Kidney (tissue), 22 donors: Measurements from ENCODE around the gene LRWD1. TPM values are rescaled to one million over a fixed set of nuclear protein-coding genes. Genes with fewer than 3 reads are reported as not detected.

Source experiments
- DNase-seq, 5 donors: peaks; one replicate each; pipeline ENCODE4 v3.0.0-alpha.2; 2013 to 2020
- FAIRE-seq: peaks from 2 replicates; lab custom pipeline; 2012; peaks lifted over from hg19 to GRCh38; lab: Jason Lieb, UNC
- H3K27ac ChIP-seq, 2 donors: one replicate each; pipeline ENCODE4 v1.7.0; 2013; ENCODE audit warnings: low read depth in 2 of 2, low read length in 2 of 2, inconsistent platforms in 1 of 2
- H3K27me3 ChIP-seq: one replicate; pipeline ENCODE4 v1.7.1; 2013; ENCODE audit warnings: low read length, inconsistent platforms; ENCODE audit not compliant: control insufficient read depth, insufficient read depth
- H3K36me3 ChIP-seq, 3 donors: one replicate each; pipeline versions ENCODE4 v1.7.0 to v1.7.1; 2013; ENCODE audit warnings: low read length in 3 of 3, control low read depth in 1 of 3, inconsistent platforms in 1 of 3; ENCODE audit not compliant: insufficient read depth in 3 of 3, control insufficient read depth in 2 of 3
- H3K4me1 ChIP-seq, 3 donors: one replicate each; pipeline versions ENCODE4 v1.7.0 to v1.7.1; 2013; ENCODE audit warnings: low read length in 3 of 3, inconsistent platforms in 1 of 3, low read depth in 1 of 3; ENCODE audit not compliant: control insufficient read depth in 2 of 3, insufficient read depth in 2 of 3
- H3K4me3 ChIP-seq, 3 donors: one replicate each; pipeline versions ENCODE4 v1.7.0 to v1.8.1; 2013; ENCODE audit warnings: low read length in 3 of 3, control low read depth in 1 of 3, inconsistent platforms in 1 of 3
- H3K9ac ChIP-seq, 3 donors: one replicate each; pipeline versions ENCODE4 v1.7.0 to v1.7.1; 2013; ENCODE audit warnings: low read length in 3 of 3, control low read depth in 1 of 3, inconsistent platforms in 1 of 3
- H3K9me3 ChIP-seq, 3 donors: one replicate each; pipeline versions ENCODE4 v1.7.0 to v1.7.1; 2013; ENCODE audit warnings: low read length in 3 of 3, control low read depth in 1 of 3, inconsistent platforms in 1 of 3; ENCODE audit not compliant: control insufficient read depth in 2 of 3, insufficient read depth in 1 of 3
- intact Hi-C: fragments of 100-400 bp; cut with DNase I; formaldehyde crosslinking; loops from one replicate; pipeline ENCODE4 v1.11.1; 2022
- long read RNA-seq, 10 donors: library from polyadenylated mRNA in 1 of 10; unstranded in 1 of 10; transcript quantifications; one replicate each; pipeline ENCODE4 v2.0.0 and lab custom pipeline, GENCODE V29; 2021 to 2026
- polyA plus RNA-seq: library from polyadenylated mRNA; stranded (reverse); fragments of 350-450 nt; fragmentation: Illumina TruSeq; extraction: RNeasy Lipid Tissue Mini Kit (QIAGEN cat#74804); gene quantifications from one replicate; pipeline ENCODE4 v1.2.3, GENCODE V29; 2014; ENCODE audit warnings: low read depth, low replicate concordance; ENCODE audit not compliant: insufficient read depth
- total RNA-seq: library from RNA; stranded (reverse); fragmentation: NEBNext Ultra II Directional; extraction: Animal tissue kit (Norgen Biotek cat#: 25700); gene quantifications from one replicate; pipeline ENCODE4 v1.2.1, GENCODE V29; 2021
- TF ChIP-seq, protein P1 (sequence below): IDR thresholded peaks from 3 replicates; pipeline ENCODE4 v1.5.1; 2012; ENCODE audit warnings: mild to moderate bottlenecking, moderate library complexity, borderline replicate concordance; ENCODE audit not compliant: insufficient read depth; ENCODE audit errors: extremely low read depth
- donor health status: control.
- donor health status: control.
- donor health status: control.
- donor health status: control.
- donor health status: control.
- donor health status: DM: yes; HTN: yes; CAD: no.
- donor health status: Normal renal cell carcinoma (clear cell type).

The LRWD1 gene
- total RNA-seq, result 14.1 TPM
- polyA plus RNA-seq, result 14.0 TPM
- long read RNA-seq, donor 1, partial matches to known transcripts, result 46 of 169 reads
- long read RNA-seq, donor 1, other reads (novel, unspliced or antisense), result 121 of 169 reads
- long read RNA-seq, donor 2, partial matches to known transcripts, result 5 of 6 reads
- long read RNA-seq, donor 2, other reads (novel, unspliced or antisense), result 0 of 6 reads
- long read RNA-seq, donor 3, partial matches to known transcripts, result 0 of 4 reads
- long read RNA-seq, donor 3, other reads (novel, unspliced or antisense), result 0 of 4 reads
- long read RNA-seq, donor 4, partial matches to known transcripts, result 32 of 202 reads
- long read RNA-seq, donor 4, other reads (novel, unspliced or antisense), result 168 of 202 reads
- long read RNA-seq, donor 5, result 0 reads
- long read RNA-seq, donor 6, partial matches to known transcripts, result 0 of 3 reads
- long read RNA-seq, donor 6, other reads (novel, unspliced or antisense), result 0 of 3 reads
- long read RNA-seq, donor 7, transcript LRWD1-201 (15 exons, 2,215 nt), result major isoform, 7 of 13 reads
- long read RNA-seq, donor 7, partial matches to known transcripts, result 3 of 13 reads
- long read RNA-seq, donor 7, other reads (novel, unspliced or antisense), result 3 of 13 reads
- long read RNA-seq, donor 8, partial matches to known transcripts, result 6 of 6 reads
- long read RNA-seq, donor 8, other reads (novel, unspliced or antisense), result 0 of 6 reads
- long read RNA-seq, donor 9, result 0 reads
- long read RNA-seq, donor 10, partial matches to known transcripts, result 0 of 2 reads
- long read RNA-seq, donor 10, other reads (novel, unspliced or antisense), result 0 of 2 reads

- Histone ChIP-seq H3K4me1 (peaks cover 0 to 12% (median 10%) of the 10 kb centered on the region in 3 donors), H3K9ac (peak within 1 kb of the TSS; percentile 91 to 99 (median 95)), H3K36me3 (peaks cover 0 to 1% (median 0%) of the 10 kb centered on the region in 3 donors), H3K9me3 (no peaks in the 10 kb centered on the region), H3K27me3 (no peaks in the 10 kb centered on the region), H3K27ac (peak within 1 kb of the TSS; percentile 1 to 57), H3K4me3 (peak within 1 kb of the TSS; percentile 96 to 100 (median 97))
- intact Hi-C loops, result no loop called here
- TF ChIP-seq, protein P1, sequence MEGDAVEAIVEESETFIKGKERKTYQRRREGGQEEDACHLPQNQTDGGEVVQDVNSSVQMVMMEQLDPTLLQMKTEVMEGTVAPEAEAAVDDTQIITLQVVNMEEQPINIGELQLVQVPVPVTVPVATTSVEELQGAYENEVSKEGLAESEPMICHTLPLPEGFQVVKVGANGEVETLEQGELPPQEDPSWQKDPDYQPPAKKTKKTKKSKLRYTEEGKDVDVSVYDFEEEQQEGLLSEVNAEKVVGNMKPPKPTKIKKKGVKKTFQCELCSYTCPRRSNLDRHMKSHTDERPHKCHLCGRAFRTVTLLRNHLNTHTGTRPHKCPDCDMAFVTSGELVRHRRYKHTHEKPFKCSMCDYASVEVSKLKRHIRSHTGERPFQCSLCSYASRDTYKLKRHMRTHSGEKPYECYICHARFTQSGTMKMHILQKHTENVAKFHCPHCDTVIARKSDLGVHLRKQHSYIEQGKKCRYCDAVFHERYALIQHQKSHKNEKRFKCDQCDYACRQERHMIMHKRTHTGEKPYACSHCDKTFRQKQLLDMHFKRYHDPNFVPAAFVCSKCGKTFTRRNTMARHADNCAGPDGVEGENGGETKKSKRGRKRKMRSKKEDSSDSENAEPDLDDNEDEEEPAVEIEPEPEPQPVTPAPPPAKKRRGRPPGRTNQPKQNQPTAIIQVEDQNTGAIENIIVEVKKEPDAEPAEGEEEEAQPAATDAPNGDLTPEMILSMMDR, result peak; percentile 38
- no peak for FAIRE-seq
- DNase-seq, result peak; percentile 92 to 98 (median 95)
These were observed at the start of gene LRWD1, which contains the start of gene ALKBH4 for GRCh38 chr7:102464577-102465280. Gene LRWD1, plus strand, starts transcription at chr7:102464984. Its CDS starts 97 bp downstream, at chr7:102465081. Gene ALKBH4, minus strand, starts transcription at chr7:102464863. Its CDS starts 27 bp downstream, at chr7:102464836.

- H3K4me1 ChIP-seq, result peaks cover 0 to 8% (median 0%) of the 10 kb centered on the region in 3 donors
- H3K36me3 ChIP-seq, result peaks cover 9 to 43% (median 13%) of the 10 kb centered on the region in 3 donors
- H3K27ac ChIP-seq, result peak overlapping the region in 1 of 2 donors; percentile 30
- no peak overlapping the region for H3K4me3 ChIP-seq
- H3K9ac ChIP-seq, result no peak overlapping the region
- no peaks in the 10 kb centered on the region for H3K9me3 ChIP-seq
- intact Hi-C loops, result no loop called here
- FAIRE-seq (no peak), DNase-seq (peak in 1 of 5 donors; percentile 81)
- TF ChIP-seq, protein P1, result no peak
- no peaks in the 10 kb centered on the region for H3K27me3 ChIP-seq
These were observed 49.0 kb upstream of the LRWD1 start for GRCh38 chr7:102415685-102416225.

GRCh38 chr7:102416406-102416805 lies 48.4 kb upstream of the LRWD1 start:
- Histone ChIP-seq H3K36me3 (peaks cover 9 to 41% (median 13%) of the 10 kb centered on the region in 3 donors), H3K9ac (no peak overlapping the region), H3K4me3 (no peak overlapping the region), H3K27ac (no peak overlapping the region), H3K27me3 (no peaks in the 10 kb centered on the region), H3K9me3 (no peaks in the 10 kb centered on the region), H3K4me1 (peaks cover 0 to 8% (median 0%) of the 10 kb centered on the region in 3 donors)
- DNase-seq (no peak), FAIRE-seq (no peak)
- TF ChIP-seq, protein P1, result no peak
- intact Hi-C loops, result no loop called here
